GM12892 (cell line): ENCODE measurements around the gene EPHB1.

Source experiments
- DNase-seq: peaks from one replicate; pipeline ENCODE4 v3.0.0; 2011; ENCODE audit not compliant: insufficient read length
- FAIRE-seq: peaks from 2 replicates; lab custom pipeline; 2011; peaks lifted over from hg19 to GRCh38; lab: Jason Lieb, UNC
- POLR2A ChIP-seq: IDR thresholded peaks from 2 replicates; pipeline ENCODE4 v1.6.1; 2011; ENCODE audit warnings: low read depth, low read length, control low read depth
- POLR2AphosphoS5 ChIP-seq: IDR thresholded peaks from 2 replicates; pipeline ENCODE4 v1.6.1; 2011; ENCODE audit warnings: low read depth, low read length, control low read depth
- TAF1 ChIP-seq: IDR thresholded peaks from 2 replicates; pipeline ENCODE4 v1.6.1; 2011; ENCODE audit warnings: low read depth, mild to moderate bottlenecking, control low read depth, low read length, borderline replicate concordance

EPHB1 gene

GRCh38 chr3:135155791-135156190, 360.7 kb downstream of the EPHB1 start:
- DNase-seq, result no peak
- TF ChIP-seq POLR2A, result no peak
- no peak for FAIRE-seq

GRCh38 chr3:135157045-135157740, 362.1 kb downstream of the EPHB1 start:
- DNase-seq (no peak), FAIRE-seq (no peak)
- no peak for TF ChIP-seq POLR2AphosphoS5
- no peak for TF ChIP-seq TAF1
- no peak for TF ChIP-seq POLR2A

GRCh38 chr3:135158520-135158919, 363.5 kb downstream of the EPHB1 start:
- no peak for TF ChIP-seq POLR2A
- no peak for TF ChIP-seq POLR2AphosphoS5
- TF ChIP-seq TAF1, result no peak
- DNase-seq (no peak), FAIRE-seq (no peak)

- FAIRE-seq, result no peak
- no peak for TF ChIP-seq TAF1
- no peak for TF ChIP-seq POLR2A
- TF ChIP-seq POLR2AphosphoS5, result no peak
- DNase-seq, result no peak
Observed at GRCh38 chr3:135159681-135160247, 364.7 kb downstream of the EPHB1 start.

- TF ChIP-seq POLR2AphosphoS5 (no peak), POLR2A (no peak), TAF1 (no peak)
- FAIRE-seq (no peak), DNase-seq (no peak)
Observed at GRCh38 chr3:135161425-135161824, 366.4 kb downstream of the EPHB1 start.

GRCh38 chr3:135163701-135164100, 368.6 kb downstream of the EPHB1 start:
- DNase-seq (no peak), FAIRE-seq (no peak)
- TF ChIP-seq POLR2A (no peak), TAF1 (no peak), POLR2AphosphoS5 (no peak)

GRCh38 chr3:135165260-135165659, 370.2 kb downstream of the EPHB1 start:
- FAIRE-seq (no peak), DNase-seq (no peak)
- no peak for TF ChIP-seq POLR2A
- TF ChIP-seq TAF1, result no peak

GRCh38 chr3:135166266-135166825, 371.3 kb downstream of the EPHB1 start:
- TF ChIP-seq POLR2A (no peak), POLR2AphosphoS5 (no peak), TAF1 (no peak)
- DNase-seq (no peak), FAIRE-seq (no peak)

- TF ChIP-seq POLR2A (no peak), POLR2AphosphoS5 (no peak), TAF1 (no peak)
- FAIRE-seq (no peak), DNase-seq (no peak)
Observed at GRCh38 chr3:135168822-135169221, 373.8 kb downstream of the EPHB1 start.

GRCh38 chr3:135169651-135170050, 374.6 kb downstream of the EPHB1 start:
- FAIRE-seq (no peak), DNase-seq (no peak)
- TF ChIP-seq TAF1, result no peak
- no peak for TF ChIP-seq POLR2A
- no peak for TF ChIP-seq POLR2AphosphoS5

GRCh38 chr3:135170732-135171131, 375.7 kb downstream of the EPHB1 start:
- DNase-seq (no peak), FAIRE-seq (no peak)
- no peak for TF ChIP-seq POLR2AphosphoS5
- TF ChIP-seq TAF1, result no peak
- TF ChIP-seq POLR2A, result no peak

- no peak for DNase-seq
- no peak for TF ChIP-seq TAF1
- TF ChIP-seq POLR2A, result no peak
- no peak for TF ChIP-seq POLR2AphosphoS5
- no peak for FAIRE-seq
Observed at GRCh38 chr3:135172191-135172869, 377.3 kb downstream of the EPHB1 start.
